ENCODE measurements around the gene SREBF1.
"Not testable (repeated sequence)": the region's sequence is repeated elsewhere in the genome, so short reads cannot be mapped to it uniquely, and the experiment has no call there.

Gene SREBF1

GRCh38 chr17:17813055-17813724, 23.6 kb downstream of the SREBF1 start:
- Histone ChIP-seq H3K27me3 (ENCODE audit: low read depth, low read length) (no peaks in the 10 kb centered on the region), H3K27ac (ENCODE audit: low read length) (no peak overlapping the region), H3K4me1 (ENCODE audit: control insufficient read depth in 1 of 2, insufficient read depth in 2 of 2, low read length in 2 of 2) (peaks cover 7 to 50% of the 10 kb centered on the region in 2 donors), H3K36me3 (ENCODE audit: control insufficient read depth in 1 of 2, insufficient read depth in 2 of 2, low read length in 2 of 2) (peaks cover 7 to 45% of the 10 kb centered on the region in 2 donors), H3K4me3 (ENCODE audit: low read depth in 1 of 2, low read length in 2 of 2) (no peak overlapping the region), H3K9me3 (ENCODE audit: control insufficient read depth in 1 of 2, low read length in 2 of 2) (no peaks in the 10 kb centered on the region)

GRCh38 chr17:17812211-17813054, 24.4 kb downstream of the SREBF1 start:
- H3K9me3 ChIP-seq (ENCODE audit: control insufficient read depth in 1 of 2, low read length in 2 of 2) = no peaks in the 10 kb centered on the region
- H3K36me3 ChIP-seq (ENCODE audit: control insufficient read depth in 1 of 2, insufficient read depth in 2 of 2, low read length in 2 of 2) = peaks cover 7 to 42% of the 10 kb centered on the region in 2 donors
- H3K27me3 ChIP-seq (ENCODE audit: low read depth, low read length) = no peaks in the 10 kb centered on the region
- no peak overlapping the region for H3K27ac ChIP-seq (ENCODE audit: low read length)
- no peak overlapping the region for H3K4me3 ChIP-seq (ENCODE audit: low read depth in 1 of 2, low read length in 2 of 2)
- peaks cover 5 to 42% of the 10 kb centered on the region in 2 donors for H3K4me1 ChIP-seq (ENCODE audit: control insufficient read depth in 1 of 2, insufficient read depth in 2 of 2, low read length in 2 of 2)

GRCh38 chr17:17811381-17812210, 25.2 kb downstream of the SREBF1 start:
- H3K27ac ChIP-seq (ENCODE audit: low read length) = no peak overlapping the region
- H3K4me1 ChIP-seq (ENCODE audit: control insufficient read depth in 1 of 2, insufficient read depth in 2 of 2, low read length in 2 of 2) = peaks cover 5 to 40% of the 10 kb centered on the region in 2 donors
- H3K27me3 ChIP-seq (ENCODE audit: low read depth, low read length) = no peaks in the 10 kb centered on the region
- no peaks in the 10 kb centered on the region for H3K9me3 ChIP-seq (ENCODE audit: control insufficient read depth in 1 of 2, low read length in 2 of 2)
- no peak overlapping the region for H3K4me3 ChIP-seq (ENCODE audit: low read depth in 1 of 2, low read length in 2 of 2)
- peaks cover 7 to 34% of the 10 kb centered on the region in 2 donors for H3K36me3 ChIP-seq (ENCODE audit: control insufficient read depth in 1 of 2, insufficient read depth in 2 of 2, low read length in 2 of 2)

GRCh38 chr17:17810895-17811248, 25.9 kb downstream of the SREBF1 start:
- peak overlapping the region in 1 of 2 donors; percentile 52 for H3K4me3 ChIP-seq (ENCODE audit: low read depth in 1 of 2, low read length in 2 of 2)
- peaks cover 5 to 41% of the 10 kb centered on the region in 2 donors for H3K4me1 ChIP-seq (ENCODE audit: control insufficient read depth in 1 of 2, insufficient read depth in 2 of 2, low read length in 2 of 2)
- H3K9me3 ChIP-seq (ENCODE audit: control insufficient read depth in 1 of 2, low read length in 2 of 2) = no peaks in the 10 kb centered on the region
- H3K36me3 ChIP-seq (ENCODE audit: control insufficient read depth in 1 of 2, insufficient read depth in 2 of 2, low read length in 2 of 2) = peaks cover 7 to 29% of the 10 kb centered on the region in 2 donors
- H3K27ac ChIP-seq (ENCODE audit: low read length) = no peak overlapping the region
- no peaks in the 10 kb centered on the region for H3K27me3 ChIP-seq (ENCODE audit: low read depth, low read length)

- no peaks in the 10 kb centered on the region for H3K27me3 ChIP-seq (ENCODE audit: low read depth, low read length)
- H3K27ac ChIP-seq (ENCODE audit: low read length) = no peak overlapping the region
- peaks cover 4 to 25% of the 10 kb centered on the region in 2 donors for H3K36me3 ChIP-seq (ENCODE audit: control insufficient read depth in 1 of 2, insufficient read depth in 2 of 2, low read length in 2 of 2)
- peak overlapping the region in 1 of 2 donors; percentile 52 for H3K4me3 ChIP-seq (ENCODE audit: low read depth in 1 of 2, low read length in 2 of 2)
- H3K9me3 ChIP-seq (ENCODE audit: control insufficient read depth in 1 of 2, low read length in 2 of 2) = no peaks in the 10 kb centered on the region
- H3K4me1 ChIP-seq (ENCODE audit: control insufficient read depth in 1 of 2, insufficient read depth in 2 of 2, low read length in 2 of 2) = peaks cover 5 to 42% of the 10 kb centered on the region in 2 donors
Observed at GRCh38 chr17:17810084-17810894, 26.5 kb downstream of the SREBF1 start.

- H3K27me3 ChIP-seq (ENCODE audit: low read depth, low read length) = no peaks in the 10 kb centered on the region
- no peaks in the 10 kb centered on the region for H3K9me3 ChIP-seq (ENCODE audit: control insufficient read depth in 1 of 2, low read length in 2 of 2)
- H3K27ac ChIP-seq (ENCODE audit: low read length) = no peak overlapping the region
- peaks cover 5 to 35% of the 10 kb centered on the region in 2 donors for H3K4me1 ChIP-seq (ENCODE audit: control insufficient read depth in 1 of 2, insufficient read depth in 2 of 2, low read length in 2 of 2)
- peak overlapping the region in 1 of 2 donors; percentile 52 for H3K4me3 ChIP-seq (ENCODE audit: low read depth in 1 of 2, low read length in 2 of 2)
- H3K36me3 ChIP-seq (ENCODE audit: control insufficient read depth in 1 of 2, insufficient read depth in 2 of 2, low read length in 2 of 2) = peaks cover 4 to 22% of the 10 kb centered on the region in 2 donors
Observed at GRCh38 chr17:17809531-17810083, 27.2 kb downstream of the SREBF1 start.

- Histone ChIP-seq H3K4me3 (ENCODE audit: low read depth in 1 of 2, low read length in 2 of 2) (no peak overlapping the region), H3K27me3 (ENCODE audit: low read depth, low read length) (no peaks in the 10 kb centered on the region), H3K36me3 (ENCODE audit: control insufficient read depth in 1 of 2, insufficient read depth in 2 of 2, low read length in 2 of 2) (peaks cover 9 to 21% of the 10 kb centered on the region in 2 donors), H3K9me3 (ENCODE audit: control insufficient read depth in 1 of 2, low read length in 2 of 2) (no peaks in the 10 kb centered on the region), H3K4me1 (ENCODE audit: control insufficient read depth in 1 of 2, insufficient read depth in 2 of 2, low read length in 2 of 2) (peaks cover 5 to 30% of the 10 kb centered on the region in 2 donors), H3K27ac (ENCODE audit: low read length) (no peak overlapping the region)
Observed at GRCh38 chr17:17808706-17809432, 27.9 kb downstream of the SREBF1 start.

GRCh38 chr17:17808200-17808599, 28.6 kb downstream of the SREBF1 start:
- Histone ChIP-seq H3K4me1 (ENCODE audit: control insufficient read depth in 1 of 2, insufficient read depth in 2 of 2, low read length in 2 of 2) (peaks cover 5 to 30% of the 10 kb centered on the region in 2 donors), H3K36me3 (ENCODE audit: control insufficient read depth in 1 of 2, insufficient read depth in 2 of 2, low read length in 2 of 2) (peaks cover 11 to 20% of the 10 kb centered on the region in 2 donors)
- H3K27me3 ChIP-seq (ENCODE audit: low read depth, low read length); H3K4me3 ChIP-seq (ENCODE audit: low read depth in 1 of 2, low read length in 2 of 2); H3K27ac ChIP-seq (ENCODE audit: low read length); H3K9me3 ChIP-seq (ENCODE audit: control insufficient read depth in 1 of 2, low read length in 2 of 2): not testable (repeated sequence)

- Histone ChIP-seq H3K27me3 (ENCODE audit: low read depth, low read length) (no peaks in the 10 kb centered on the region), H3K36me3 (ENCODE audit: control insufficient read depth in 1 of 2, insufficient read depth in 2 of 2, low read length in 2 of 2) (peaks cover 11 to 17% of the 10 kb centered on the region in 2 donors), H3K4me1 (ENCODE audit: control insufficient read depth in 1 of 2, insufficient read depth in 2 of 2, low read length in 2 of 2) (peaks cover 5 to 27% of the 10 kb centered on the region in 2 donors), H3K9me3 (ENCODE audit: control insufficient read depth in 1 of 2, low read length in 2 of 2) (no peaks in the 10 kb centered on the region), H3K4me3 (ENCODE audit: low read depth in 1 of 2, low read length in 2 of 2) (no peak overlapping the region), H3K27ac (ENCODE audit: low read length) (no peak overlapping the region)
Observed at GRCh38 chr17:17807440-17807839, 29.3 kb downstream of the SREBF1 start.
